A673 (cell line): Measurements from ENCODE around the gene THBS4.

Experiments used
- CTCF ChIP-seq: fragments of 300-800, 200-600 bp; sonication (generic); conservative IDR thresholded peaks from 2 replicates; pipeline ENCODE4 v1.5.1; 2017; ENCODE audit warnings: low read depth, mild to moderate bottlenecking, antibody characterized with exemption, low read length, moderate library complexity, mixed read lengths
- EZH2 ChIP-seq: fragments of 200-600 bp; sonication (generic); IDR thresholded peaks from 2 replicates; pipeline ENCODE4 v1.6.1; 2017; ENCODE audit warnings: borderline replicate concordance, low read depth, mild to moderate bottlenecking, mixed read lengths, antibody characterized with exemption, low read length; ENCODE audit not compliant: poor library complexity, severe bottlenecking

- TF ChIP-seq CTCF (no peak), EZH2 (no peak)
Observed at GRCh38 chr5:79990598-79991507, 44.3 kb upstream of the THBS4 start, which contains the start of gene MTX3.
